Sciatic nerve (tissue), 2 donors: ENCODE data around the gene TMEM63B. TPM values are rescaled to one million over a fixed set of nuclear protein-coding genes. Genes with fewer than 3 reads are reported as not detected.

Experiments used
- ATAC-seq: fragments of 200-7000 bp; cut with Tn5 transposase; one replicate; pipeline ENCODE4 v1.9.1; 2020; ENCODE audit warnings: mild to moderate bottlenecking, moderate library complexity
- DNase-seq: peaks from one replicate; pipeline ENCODE4 v3.0.0-alpha.2; 2020; ENCODE audit warnings: low spot score
- intact Hi-C: fragments of 100-400 bp; cut with DNase I; formaldehyde crosslinking; loops from one replicate; pipeline ENCODE4 v1.14.2; 2022
- total RNA-seq: library from RNA; stranded (reverse); fragmentation: NEBNext Ultra II Directional; extraction: Animal tissue kit (Norgen Biotek cat#: 25700); gene quantifications from one replicate; pipeline ENCODE4 v1.2.1, GENCODE V29; 2021
- donor health status: DM: no; HTN: no; CAD: no.
- donor health status: DM: no; HTN: no; CAD: no.

The TMEM63B gene
- total RNA-seq, 1 donor from 2014 or later: 38.0 TPM

DNA sequence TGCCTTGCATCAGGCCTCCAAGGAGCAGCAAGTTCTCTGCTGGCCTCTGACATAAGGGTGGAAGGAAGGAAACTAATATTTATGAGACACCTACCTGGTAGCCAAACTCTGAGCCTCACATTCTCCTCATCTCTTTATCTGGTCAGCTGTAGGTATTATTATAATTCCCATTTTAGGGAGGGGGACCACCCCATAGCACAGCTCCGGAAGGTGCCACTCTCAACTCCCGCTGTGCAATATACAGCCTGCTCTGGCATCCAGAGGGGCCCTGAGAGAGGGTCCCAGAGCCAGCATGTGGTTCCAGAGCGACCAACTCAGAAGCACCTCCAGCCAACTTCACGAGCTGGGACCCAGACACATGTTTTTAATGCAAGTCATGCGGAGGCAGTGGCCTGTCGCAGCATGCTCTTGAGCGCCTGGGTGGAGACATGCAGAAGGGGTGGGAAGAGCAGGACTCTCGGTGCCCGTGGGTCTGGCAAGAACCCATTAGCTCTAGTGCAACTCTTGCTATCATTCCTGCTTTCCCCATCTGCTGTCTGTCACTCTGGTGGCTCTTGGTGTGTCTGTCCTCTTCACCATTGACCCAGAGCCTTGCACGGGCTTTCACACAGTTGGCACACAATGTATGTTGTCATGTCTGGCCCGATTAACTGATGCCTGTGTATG is 74.4 kb downstream of the TMEM63B start:
- intact Hi-C loops: no loop called here
- no peak for DNase-seq
- ATAC-seq: peak; percentile 25

DNA sequence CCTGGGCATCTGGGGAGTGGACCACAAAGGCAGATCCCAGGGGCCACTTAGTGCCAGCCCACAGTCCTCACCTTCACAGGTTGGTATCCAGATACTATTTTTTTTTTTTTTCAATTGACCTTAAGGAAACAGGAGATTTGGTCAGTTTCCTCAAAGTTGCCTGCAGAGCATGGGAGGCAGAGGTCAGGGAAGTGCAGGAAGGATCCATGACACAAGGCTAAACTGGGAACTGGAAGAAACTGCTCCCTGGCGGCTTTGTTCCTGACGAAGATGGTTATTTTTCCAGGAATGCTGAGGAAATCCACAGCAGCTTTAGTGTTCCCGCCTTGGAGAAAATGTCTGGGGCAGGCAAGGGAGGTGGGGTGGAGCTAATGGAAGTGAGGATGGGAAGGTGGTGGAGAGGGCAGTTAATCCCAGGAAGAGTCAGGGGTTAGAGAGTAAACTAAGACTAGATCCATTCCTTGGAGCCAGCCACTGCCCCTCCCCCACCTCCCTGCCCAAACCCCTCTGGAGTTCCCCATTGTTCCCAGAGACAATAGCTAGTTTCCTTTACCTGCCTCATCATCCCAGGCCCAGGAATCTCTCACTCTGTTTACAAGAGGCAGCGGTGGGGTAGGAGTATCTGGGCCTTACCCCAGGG is 75.1 kb downstream of the TMEM63B start:
- intact Hi-C loops: no loop called here
- no peak for DNase-seq
- ATAC-seq: peak; percentile 28

DNA sequence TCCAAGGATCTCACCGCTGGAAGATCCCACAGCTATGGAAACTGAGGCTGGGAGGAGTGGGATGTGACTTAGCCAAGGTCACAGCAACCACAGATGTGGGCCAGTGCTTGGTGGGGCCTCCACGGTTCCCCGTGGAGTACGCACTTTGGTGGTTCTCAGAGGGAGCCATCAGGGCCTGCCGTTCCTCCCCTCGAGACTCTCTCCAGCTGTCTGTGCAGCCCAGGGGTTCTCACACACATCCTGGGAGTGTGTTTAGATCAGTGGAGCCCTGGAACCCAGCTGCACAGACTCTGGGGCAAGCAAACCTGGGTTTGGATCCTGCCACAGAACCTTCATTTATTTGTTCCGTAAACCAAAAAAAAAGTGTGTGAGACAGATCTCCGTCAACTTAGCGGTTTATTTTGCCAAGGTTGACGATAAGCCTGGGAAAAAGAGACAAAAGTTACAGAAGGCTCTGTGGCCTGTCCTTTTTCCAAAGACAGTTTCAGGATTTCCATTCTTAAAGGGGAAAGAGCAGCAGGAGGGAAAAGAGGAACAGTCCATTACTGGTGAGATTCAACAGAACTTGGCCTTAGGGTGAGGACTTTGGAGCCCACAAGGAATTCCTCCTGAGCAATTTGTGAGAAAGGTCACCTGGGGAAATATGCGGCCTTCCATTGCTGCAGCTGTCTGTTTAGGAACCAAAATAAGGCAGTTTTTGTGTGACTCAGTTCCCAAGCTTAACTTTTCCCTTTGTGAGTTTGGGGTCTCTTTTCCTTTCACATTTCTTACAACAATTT is 75.8 kb downstream of the TMEM63B start:
- intact Hi-C loops: no loop called here
- DNase-seq: no peak
- ATAC-seq: peak; percentile 13

DNA sequence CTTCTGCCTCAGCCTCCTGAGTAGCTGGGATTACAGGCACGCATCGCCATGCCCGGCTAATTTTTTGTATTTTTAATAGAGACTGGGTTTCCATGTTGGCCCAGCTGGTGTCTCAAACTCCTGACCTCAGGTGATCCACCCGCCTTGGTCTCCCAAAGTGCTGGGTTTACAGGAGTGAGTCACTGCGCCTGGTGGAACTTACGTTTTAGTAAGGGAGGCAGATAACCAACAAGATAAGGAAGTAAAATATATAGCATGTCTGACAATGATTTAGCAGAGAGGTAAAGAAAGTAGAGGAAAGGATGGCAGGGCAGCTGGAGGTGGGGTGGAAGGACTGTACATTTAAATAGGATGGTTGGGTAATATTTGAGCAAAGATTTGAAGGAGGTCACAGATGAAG is 76.6 kb downstream of the TMEM63B start:
- intact Hi-C loops: no loop called here
- ATAC-seq: no peak
- no peak for DNase-seq

Other genes with a start within 250 kb of the TMEM63B start
- 21.8 TPM for gene MRPL14, start 102 bp upstream of the TMEM63B start, total RNA-seq
- gene CAPN11, start 31.3 kb downstream of the TMEM63B start, total RNA-seq: 6.9 TPM
- gene MYMX, start 89.4 kb downstream of the TMEM63B start, total RNA-seq: 2.1 TPM
- gene SLC29A1, start 96.0 kb downstream of the TMEM63B start, total RNA-seq: 71.7 TPM
- 470 TPM for gene HSP90AB1, start 119.5 kb downstream of the TMEM63B start, total RNA-seq
- gene SLC35B2, start 130.0 kb downstream of the TMEM63B start, total RNA-seq: 26.8 TPM
- gene NFKBIE, start 138.0 kb downstream of the TMEM63B start, total RNA-seq: 9.1 TPM
- not detected for gene TMEM151B, start 142.9 kb downstream of the TMEM63B start, total RNA-seq
- 13.3 TPM for gene AARS2, start 185.8 kb downstream of the TMEM63B start, total RNA-seq
- not detected for gene SPATS1, start 215.1 kb downstream of the TMEM63B start, total RNA-seq